ENCODE data around the gene PLVAP.
"Not testable (repeated sequence)": the region's sequence is repeated elsewhere in the genome, so short reads cannot be mapped to it uniquely, and the experiment has no call there.

DNA sequence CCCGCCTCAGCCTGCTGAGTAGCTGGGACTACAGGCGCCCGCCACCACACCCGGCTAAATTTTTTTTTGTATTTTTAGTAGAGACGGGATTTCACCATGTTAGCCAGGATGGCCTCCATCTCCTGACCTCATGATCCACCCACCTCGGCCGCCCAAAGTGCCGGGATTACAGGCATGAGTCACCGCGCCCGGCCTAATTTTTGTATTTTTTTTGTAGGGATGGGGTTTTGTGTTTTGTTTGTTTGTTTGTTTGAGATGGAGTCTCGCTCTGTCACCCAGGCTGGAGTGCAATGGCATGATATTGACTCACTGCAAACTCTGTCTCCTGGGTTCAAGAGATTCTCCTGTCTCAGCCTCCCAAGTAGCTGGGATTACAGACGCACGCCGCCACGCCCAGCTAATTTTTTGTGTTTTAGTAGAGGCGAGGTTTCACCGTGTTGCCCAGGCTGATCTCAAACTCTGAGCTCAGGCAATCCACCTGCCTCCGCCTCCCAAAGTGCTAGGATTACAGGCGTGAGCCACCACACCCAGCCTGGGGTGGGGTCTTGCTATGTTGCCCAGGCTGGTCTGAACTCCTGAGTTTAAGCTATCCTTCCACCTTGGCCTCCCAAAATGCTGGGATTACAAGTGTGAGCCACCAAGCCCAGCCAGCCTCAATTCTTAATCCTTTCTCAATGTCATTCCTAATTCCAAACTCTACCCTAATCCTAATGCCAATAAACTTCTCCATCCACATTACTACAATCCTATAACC lies 13.1 kb downstream of the PLVAP start:
- TF ChIP-seq GATA2 (IDR thresholded peaks at IDR 0.05; ENCODE audit: insufficient read depth, insufficient read length, low read depth, low read length); MYC (IDR thresholded peaks at IDR 0.05; ENCODE audit: low read depth, low read length); POLR2A (IDR thresholded peaks at IDR 0.05; ENCODE audit: low read depth, low read length); POLR2AphosphoS5 (IDR thresholded peaks at IDR 0.05; ENCODE audit: insufficient read depth, low read depth, low read length): not testable (repeated sequence)
- TF ChIP-seq, protein P1, sequence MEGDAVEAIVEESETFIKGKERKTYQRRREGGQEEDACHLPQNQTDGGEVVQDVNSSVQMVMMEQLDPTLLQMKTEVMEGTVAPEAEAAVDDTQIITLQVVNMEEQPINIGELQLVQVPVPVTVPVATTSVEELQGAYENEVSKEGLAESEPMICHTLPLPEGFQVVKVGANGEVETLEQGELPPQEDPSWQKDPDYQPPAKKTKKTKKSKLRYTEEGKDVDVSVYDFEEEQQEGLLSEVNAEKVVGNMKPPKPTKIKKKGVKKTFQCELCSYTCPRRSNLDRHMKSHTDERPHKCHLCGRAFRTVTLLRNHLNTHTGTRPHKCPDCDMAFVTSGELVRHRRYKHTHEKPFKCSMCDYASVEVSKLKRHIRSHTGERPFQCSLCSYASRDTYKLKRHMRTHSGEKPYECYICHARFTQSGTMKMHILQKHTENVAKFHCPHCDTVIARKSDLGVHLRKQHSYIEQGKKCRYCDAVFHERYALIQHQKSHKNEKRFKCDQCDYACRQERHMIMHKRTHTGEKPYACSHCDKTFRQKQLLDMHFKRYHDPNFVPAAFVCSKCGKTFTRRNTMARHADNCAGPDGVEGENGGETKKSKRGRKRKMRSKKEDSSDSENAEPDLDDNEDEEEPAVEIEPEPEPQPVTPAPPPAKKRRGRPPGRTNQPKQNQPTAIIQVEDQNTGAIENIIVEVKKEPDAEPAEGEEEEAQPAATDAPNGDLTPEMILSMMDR (IDR thresholded peaks at IDR 0.05; ENCODE audit: extremely low read depth in 1 of 2, insufficient read depth in 1 of 2, low read depth in 1 of 2, low read length in 2 of 2) = not testable (repeated sequence)

Measured in endothelial cell of umbilical vein (primary cell).